Loucy (cell line): ENCODE measurements around the gene RUNX2.

Experiments
- H2AFZ ChIP-seq: fragments of 200-600 bp; sonication (generic); 2 replicates; pipeline ENCODE4 v1.6.0; 2016; ENCODE audit warnings: antibody characterized with exemption, mild to moderate bottlenecking, low read length, moderate library complexity
- H3F3A ChIP-seq: fragments of 200-600 bp; 2 replicates; pipeline ENCODE4 v1.6.0; 2016; ENCODE audit warnings: antibody characterized with exemption, low read depth, mild to moderate bottlenecking
- H3K27me3 ChIP-seq: fragments of 200-600 bp; sonication (generic); 2 replicates; pipeline ENCODE4 v1.6.1; 2014; ENCODE audit warnings: low read length, mild to moderate bottlenecking; ENCODE audit not compliant: insufficient read depth, poor library complexity, severe bottlenecking
- H3K36me3 ChIP-seq: fragments of 200-600 bp; sonication (generic); 2 replicates; pipeline ENCODE4 v1.6.1; 2016; ENCODE audit warnings: low read length; ENCODE audit not compliant: insufficient read depth
- H3K4me1 ChIP-seq: fragments of 200-600 bp; sonication (generic); 2 replicates; pipeline ENCODE4 v1.5.1; 2014; ENCODE audit warnings: low read length, mild to moderate bottlenecking; ENCODE audit not compliant: insufficient read depth, poor library complexity, severe bottlenecking
- H3K4me2 ChIP-seq: fragments of 200-600 bp; sonication (generic); 2 replicates; pipeline ENCODE4 v1.6.0; 2014; ENCODE audit warnings: antibody characterized with exemption, low read length, low read depth, mild to moderate bottlenecking; ENCODE audit not compliant: poor library complexity, severe bottlenecking
- H3K4me3 ChIP-seq: fragments of 200-600 bp; sonication (generic); 2 replicates; pipeline ENCODE4 v1.5.1; 2014; ENCODE audit warnings: low read length, mild to moderate bottlenecking, mixed read lengths; ENCODE audit not compliant: poor library complexity, severe bottlenecking
- H3K79me2 ChIP-seq: fragments of 200-600 bp; sonication (generic); 2 replicates; pipeline ENCODE4 v1.6.1; 2014; ENCODE audit warnings: low read length; ENCODE audit not compliant: insufficient read depth
- H3K9ac ChIP-seq: fragments of 200-600 bp; sonication (generic); 2 replicates; pipeline ENCODE4 v1.6.0; 2014; ENCODE audit warnings: mild to moderate bottlenecking, low read depth, low read length, moderate library complexity; ENCODE audit not compliant: poor library complexity, severe bottlenecking
- H3K9me2 ChIP-seq: fragments of 200-600 bp; sonication (generic); replicated peaks from 2 replicates; pipeline ENCODE4 v1.6.1; 2016; ENCODE audit warnings: low read depth, low read length, mixed read lengths
- H3K9me3 ChIP-seq: fragments of 200-600 bp; sonication (generic); 2 replicates; pipeline ENCODE4 v1.6.1; 2014; ENCODE audit warnings: mild to moderate bottlenecking, antibody characterized with exemption, low read length, low read depth; ENCODE audit not compliant: insufficient read depth
- H4K20me1 ChIP-seq: fragments of 200-600 bp; sonication (generic); 2 replicates; pipeline ENCODE4 v1.6.0; 2014; ENCODE audit warnings: antibody characterized with exemption, low read length, mild to moderate bottlenecking; ENCODE audit not compliant: insufficient read depth, poor library complexity, severe bottlenecking
- CTCF ChIP-seq: fragments of 200-600 bp; sonication (generic); conservative IDR thresholded peaks from 2 replicates; pipeline ENCODE4 v1.5.1; 2014; ENCODE audit warnings: mild to moderate bottlenecking, antibody characterized with exemption, low read length
- EZH2phosphoT487 ChIP-seq: fragments of 200-600 bp; IDR thresholded peaks from 2 replicates; pipeline ENCODE4 v1.6.1; 2018; ENCODE audit warnings: antibody characterized with exemption, mild to moderate bottlenecking, moderate library complexity, borderline replicate concordance

The RUNX2 gene

GRCh38 chr6:45614488-45615285, 286.6 kb downstream of the RUNX2 start:
- no peaks in the 10 kb centered on the region for H4K20me1 ChIP-seq
- no peak for TF ChIP-seq CTCF
- no peak for TF ChIP-seq EZH2phosphoT487
- H3K9ac ChIP-seq, result no peak overlapping the region
- H3K4me1 ChIP-seq, result peaks cover 2% of the 10 kb centered on the region
- no peak overlapping the region for H2AFZ ChIP-seq
- H3K27me3 ChIP-seq, result no peaks in the 10 kb centered on the region
- no peaks in the 10 kb centered on the region for H3K9me3 ChIP-seq
- H3K79me2 ChIP-seq, result no peaks in the 10 kb centered on the region
- H3K36me3 ChIP-seq, result no peaks in the 10 kb centered on the region
- H3K4me3 ChIP-seq, result no peak overlapping the region
- H3K4me2 ChIP-seq, result no peak overlapping the region
- H3K9me2 ChIP-seq, result no peaks in the 10 kb centered on the region
- no peaks in the 10 kb centered on the region for H3F3A ChIP-seq

GRCh38 chr6:45616209-45616608, 288.1 kb downstream of the RUNX2 start:
- peaks cover 13% of the 10 kb centered on the region for H3K4me1 ChIP-seq
- H3K4me2 ChIP-seq, result no peak overlapping the region
- H3K79me2 ChIP-seq, result no peaks in the 10 kb centered on the region
- no peaks in the 10 kb centered on the region for H3K9me2 ChIP-seq
- TF ChIP-seq CTCF, result no peak
- no peak for TF ChIP-seq EZH2phosphoT487
- H3K9me3 ChIP-seq, result no peaks in the 10 kb centered on the region
- H4K20me1 ChIP-seq, result no peaks in the 10 kb centered on the region
- no peaks in the 10 kb centered on the region for H3K36me3 ChIP-seq
- H2AFZ ChIP-seq, result no peak overlapping the region
- H3K27me3 ChIP-seq, result no peaks in the 10 kb centered on the region
- H3K9ac ChIP-seq, result no peak overlapping the region
- H3F3A ChIP-seq, result no peaks in the 10 kb centered on the region
- H3K4me3 ChIP-seq, result no peak overlapping the region

- H3K4me3 ChIP-seq, result no peak overlapping the region
- no peak overlapping the region for H3K9ac ChIP-seq
- no peaks in the 10 kb centered on the region for H3F3A ChIP-seq
- no peaks in the 10 kb centered on the region for H3K9me3 ChIP-seq
- no peaks in the 10 kb centered on the region for H4K20me1 ChIP-seq
- H3K27me3 ChIP-seq, result no peaks in the 10 kb centered on the region
- peaks cover 13% of the 10 kb centered on the region for H3K4me1 ChIP-seq
- no peak overlapping the region for H3K4me2 ChIP-seq
- TF ChIP-seq EZH2phosphoT487 (no peak), CTCF (no peak)
- H3K79me2 ChIP-seq, result no peaks in the 10 kb centered on the region
- H3K36me3 ChIP-seq, result no peaks in the 10 kb centered on the region
- H3K9me2 ChIP-seq, result no peaks in the 10 kb centered on the region
- H2AFZ ChIP-seq, result no peak overlapping the region
Observed at GRCh38 chr6:45617441-45617840, 289.3 kb downstream of the RUNX2 start.
